Tibial nerve (tissue), 3 donors: ENCODE results near the gene OR10H4.

Source experiments
- EP300 ChIP-seq, 2 donors: sonication (generic); formaldehyde crosslinking; IDR thresholded peaks; one replicate each; pipeline ENCODE4 v1.6.1; 2017; ENCODE audit warnings: antibody characterized with exemption in 2 of 2, mild to moderate bottlenecking in 1 of 2
- POLR2A ChIP-seq, 2 donors: fragments of 450-650 bp; IDR thresholded peaks; one replicate each; pipeline ENCODE4 v1.6.1; 2017; ENCODE audit warnings: antibody characterized with exemption in 2 of 2, mild to moderate bottlenecking in 2 of 2, moderate library complexity in 2 of 2

- TF ChIP-seq EP300 (IDR thresholded peaks at IDR 0.05) (no peak), POLR2A (IDR thresholded peaks at IDR 0.05) (no peak)
Measured at GRCh38 chr19:15986701-15987100, 37.9 kb downstream of the OR10H4 start.
